GM21526 (cell line): ENCODE measurements around the gene PRPF40A.
A peak's percentile ranks its signal among the peaks of the same experiment; 100 is the strongest.
"Not testable (repeated sequence)": the region's sequence is repeated elsewhere in the genome, so short reads cannot be mapped to it uniquely, and the experiment has no call there.

Experiments used
- ATAC-seq: cut with Tn5 transposase; IDR thresholded peaks from one replicate; pipeline ENCODE4 v1.9.1; 2021; ENCODE audit warnings: moderate library complexity; ENCODE audit not compliant: unreplicated experiment, low FRiP score

Gene PRPF40A

GRCh38 chr2:152717228-152718075 lies at the start of gene PRPF40A:
Gene PRPF40A (minus strand): TSS chr2:152717461. CDS start chr2:152717439, 22 bp downstream.
- ATAC-seq = peak; percentile 68

GRCh38 chr2:152766928-152767327 lies 49.7 kb upstream of the PRPF40A start:
- ATAC-seq = no peak

- no peak for ATAC-seq
Observed at GRCh38 chr2:152763651-152764050, 46.4 kb upstream of the PRPF40A start.

- not testable (repeated sequence) for ATAC-seq
Observed at GRCh38 chr2:152763208-152763607, 45.9 kb upstream of the PRPF40A start.

- no peak for ATAC-seq
Observed at GRCh38 chr2:152762202-152762601, 44.9 kb upstream of the PRPF40A start.

GRCh38 chr2:152761214-152761613 lies 44.0 kb upstream of the PRPF40A start:
- ATAC-seq = no peak

- ATAC-seq = no peak
Observed at GRCh38 chr2:152759290-152760072, 42.2 kb upstream of the PRPF40A start.

GRCh38 chr2:152755029-152755428 lies 37.8 kb upstream of the PRPF40A start:
- no peak for ATAC-seq

GRCh38 chr2:152747751-152748150 lies 30.5 kb upstream of the PRPF40A start:
- not testable (repeated sequence) for ATAC-seq

- peak; percentile 68 for ATAC-seq
Observed at GRCh38 chr2:152743002-152743401, 25.7 kb upstream of the PRPF40A start.

- peak; percentile 74 for ATAC-seq
Observed at GRCh38 chr2:152740743-152741328, 23.6 kb upstream of the PRPF40A start.

- not testable (repeated sequence) for ATAC-seq
Observed at GRCh38 chr2:152739705-152740104, 22.4 kb upstream of the PRPF40A start.

- no peak for ATAC-seq
Observed at GRCh38 chr2:152738438-152738837, 21.2 kb upstream of the PRPF40A start.

- not testable (repeated sequence) for ATAC-seq
Observed at GRCh38 chr2:152737509-152737908, 20.2 kb upstream of the PRPF40A start.

- ATAC-seq = peak; percentile 67
Observed at GRCh38 chr2:152730591-152731333, 13.5 kb upstream of the PRPF40A start.

GRCh38 chr2:152729844-152730243 lies 12.6 kb upstream of the PRPF40A start:
- ATAC-seq = no peak

- no peak for ATAC-seq
Observed at GRCh38 chr2:152723918-152724317, 6.7 kb upstream of the PRPF40A start.

- ATAC-seq = not testable (repeated sequence)
Observed at GRCh38 chr2:152722639-152723038, 5.4 kb upstream of the PRPF40A start.

- no peak for ATAC-seq
Observed at GRCh38 chr2:152720794-152721193, 3.5 kb upstream of the PRPF40A start.

GRCh38 chr2:152718909-152719645 lies 1.8 kb upstream of the PRPF40A start:
- ATAC-seq = peak; percentile 31
